NCI-H510A treated with DMSO at 0.1 percent for 48 hours (cell line): ENCODE results near the gene GRK5.

ENCODE experiments used
- DNase-seq: peaks from one replicate; lab custom pipeline; 2025; lab: John Stamatoyannopoulos, UW

GRK5 gene

DNA sequence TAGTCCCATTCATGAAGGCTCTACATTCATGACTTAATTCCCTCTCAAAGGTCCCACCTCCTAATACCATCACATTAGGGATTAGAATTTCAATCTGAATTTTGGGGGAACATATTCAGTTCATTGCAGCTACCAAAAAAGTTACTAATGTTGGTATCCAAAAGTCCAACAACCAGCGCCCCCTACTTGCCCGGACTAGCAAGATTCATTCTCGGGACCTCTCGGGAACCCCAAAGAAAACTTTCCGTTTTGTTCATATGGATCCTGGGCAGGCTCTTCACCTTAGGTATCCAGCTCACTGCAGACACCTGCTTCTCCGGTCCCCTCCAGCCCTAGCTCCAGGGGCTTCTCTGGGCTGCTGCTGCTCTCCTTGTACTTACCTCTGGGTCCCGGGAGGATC is 8.9 kb upstream of the GRK5 start:
- no peak for DNase-seq

DNA sequence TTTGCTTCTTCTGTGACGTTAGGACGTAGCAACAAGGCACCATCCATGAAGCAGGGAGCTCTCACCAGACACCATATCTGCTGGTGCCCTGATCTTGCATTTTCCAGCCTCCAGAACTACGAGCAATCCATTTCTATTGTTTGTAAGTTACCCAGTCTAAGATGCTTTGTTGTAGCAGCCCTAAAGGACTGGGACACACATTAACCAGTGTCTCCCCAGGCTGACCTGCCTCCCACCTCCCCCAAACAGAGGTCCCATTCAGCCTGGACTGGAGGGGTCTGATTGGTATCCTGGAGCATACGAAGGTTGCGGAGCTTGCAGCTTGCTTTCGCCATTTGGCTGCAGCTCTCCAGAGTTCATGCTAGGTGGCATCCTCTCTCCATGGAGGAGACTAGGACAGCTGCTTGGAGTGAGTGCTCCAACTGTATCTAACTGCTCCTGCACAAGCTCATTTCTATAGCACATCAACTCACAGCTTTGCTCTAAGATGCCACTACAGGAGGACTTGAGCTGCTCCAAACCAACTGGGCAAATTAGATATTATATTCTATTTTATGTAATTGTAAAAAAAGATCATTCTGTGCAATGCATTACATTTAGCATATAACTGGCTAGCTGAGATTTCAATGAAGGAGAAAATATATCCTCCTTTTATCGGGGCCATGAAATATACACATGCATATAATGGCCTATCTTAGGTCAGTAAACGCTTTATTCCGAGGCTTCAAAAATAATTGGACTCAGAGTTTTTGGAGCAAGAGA is 8.0 kb upstream of the GRK5 start:
- DNase-seq: peak; percentile 66

DNA sequence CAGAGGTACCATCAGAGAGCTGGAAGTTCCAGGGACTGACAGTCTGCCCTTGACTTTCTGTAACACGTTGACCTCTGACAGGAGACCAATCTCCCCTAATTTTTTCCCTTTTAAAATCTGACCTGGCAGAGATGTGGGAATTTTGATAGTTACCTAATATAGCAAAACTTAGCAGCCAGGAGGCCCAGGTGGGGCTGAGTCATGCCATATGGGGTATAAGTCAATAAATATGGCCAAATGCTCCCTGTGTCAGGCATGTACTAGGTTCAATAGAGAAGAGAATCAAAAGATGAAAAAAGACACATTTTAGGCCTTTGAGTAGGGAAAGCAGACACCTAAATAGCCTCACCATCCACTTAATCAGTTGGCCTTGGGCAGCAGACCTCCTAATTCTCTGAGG is 6.1 kb upstream of the GRK5 start:
- DNase-seq: no peak

- no peak for DNase-seq
Observed at GRCh38 chr10:119203006-119203405, 4.4 kb upstream of the GRK5 start.

DNA sequence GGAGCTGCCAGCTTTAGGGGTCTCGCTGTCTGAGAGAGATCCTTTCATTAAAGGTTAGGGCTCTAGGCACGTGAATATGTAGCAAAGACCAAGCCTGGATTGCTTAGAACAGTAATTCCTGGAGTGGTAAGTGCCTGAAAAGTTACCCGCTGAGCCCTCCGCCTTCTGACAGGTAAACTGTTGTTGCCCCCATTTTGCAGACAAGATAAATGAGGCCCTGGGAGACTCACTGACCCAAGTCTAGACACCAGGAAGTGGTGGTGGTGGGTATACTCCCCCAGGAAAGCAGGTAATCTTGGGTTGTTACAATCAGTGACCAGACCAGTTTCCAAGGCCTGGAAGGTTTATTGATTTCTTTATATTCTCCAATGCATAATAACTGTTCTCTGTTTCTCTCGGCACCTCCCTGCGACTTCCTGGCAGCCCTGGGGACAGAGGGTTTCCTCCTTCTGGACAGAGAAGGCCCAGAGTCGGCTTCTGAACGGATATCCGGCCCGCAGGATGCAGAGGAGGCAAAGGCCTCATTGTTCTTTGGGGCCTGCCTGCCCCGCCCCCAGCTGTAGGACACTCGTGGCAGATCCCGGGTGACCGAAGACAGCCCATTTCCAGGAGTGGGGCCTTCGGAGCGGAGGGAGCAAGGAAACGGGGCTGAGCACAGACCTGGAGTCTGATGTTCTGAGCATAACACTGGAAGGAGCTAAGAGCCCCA is 1.3 kb upstream of the GRK5 start:
- DNase-seq: no peak

GRCh38 chr10:119206603-119207365 is 587 bp upstream of the GRK5 start:
- DNase-seq: peak; percentile 52

- DNase-seq: peak; percentile 67
Observed at GRCh38 chr10:119207713-119208552, 562 bp downstream of the GRK5 start.

GRCh38 chr10:119208553-119208940 is 1.2 kb downstream of the GRK5 start:
- DNase-seq: no peak

DNA sequence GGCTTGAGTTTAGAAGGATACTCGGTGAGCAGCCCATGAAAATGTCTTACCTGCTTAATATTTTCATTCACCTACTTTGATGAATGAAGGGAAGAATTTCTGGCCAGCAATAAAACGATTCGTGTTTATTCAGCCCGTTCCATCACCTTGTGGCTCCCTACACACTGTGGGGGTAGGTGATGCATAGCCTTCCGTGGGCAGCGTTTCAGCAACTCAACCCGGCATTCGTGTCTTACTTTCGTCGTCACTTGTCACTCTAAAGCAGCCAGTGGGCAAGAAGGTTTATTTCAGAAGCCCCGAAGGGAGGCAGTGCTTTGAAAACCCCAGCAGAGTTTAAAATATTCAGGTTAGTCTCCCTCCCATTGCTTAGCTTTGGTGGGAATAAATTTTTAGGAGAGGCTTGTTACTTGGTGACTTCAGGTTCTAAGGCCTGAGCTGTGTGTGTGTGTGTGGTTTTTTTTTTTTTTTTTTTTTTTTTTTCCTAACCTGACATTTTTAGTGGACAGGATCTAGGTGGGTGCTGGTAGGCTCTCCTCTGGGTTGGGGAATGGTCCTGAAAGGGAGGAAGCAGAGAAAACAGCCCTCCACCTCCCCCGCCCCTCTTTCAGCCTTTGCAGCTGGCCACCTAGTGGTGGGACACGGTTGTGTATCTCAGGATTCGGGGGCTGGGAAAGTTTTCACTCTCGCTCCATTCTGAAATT is 1.8 kb downstream of the GRK5 start:
- DNase-seq: peak; percentile 80

GRCh38 chr10:119209736-119210355 is 2.5 kb downstream of the GRK5 start:
- DNase-seq: no peak

GRCh38 chr10:119210633-119211032 is 3.3 kb downstream of the GRK5 start:
- DNase-seq: no peak

GRCh38 chr10:119211176-119211575 is 3.8 kb downstream of the GRK5 start:
- no peak for DNase-seq

GRCh38 chr10:119211625-119212441 is 4.5 kb downstream of the GRK5 start:
- DNase-seq: no peak

GRCh38 chr10:119215371-119215770 is 8.0 kb downstream of the GRK5 start:
- no peak for DNase-seq

- no peak for DNase-seq
Observed at GRCh38 chr10:119216127-119216526, 8.8 kb downstream of the GRK5 start.

DNA sequence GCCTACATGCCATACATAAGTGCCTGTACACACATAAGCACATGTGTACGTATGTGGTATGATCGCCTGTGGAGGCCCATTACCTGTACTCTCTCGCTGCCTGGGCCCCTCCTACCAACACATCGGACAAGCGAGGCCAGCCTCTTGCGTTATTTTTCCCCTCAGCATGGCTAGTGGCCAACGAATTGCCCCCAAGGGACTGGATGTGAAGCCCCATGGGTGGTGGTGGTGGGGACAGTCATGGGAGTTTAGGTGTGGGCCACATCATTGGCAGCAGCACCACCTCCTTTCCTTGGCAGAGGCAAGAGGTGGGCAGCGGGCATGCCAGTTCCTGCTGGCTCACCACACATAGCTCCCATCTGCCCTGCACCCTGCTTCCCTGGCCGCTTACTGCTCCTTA is 10.0 kb downstream of the GRK5 start:
- DNase-seq: no peak

DNA sequence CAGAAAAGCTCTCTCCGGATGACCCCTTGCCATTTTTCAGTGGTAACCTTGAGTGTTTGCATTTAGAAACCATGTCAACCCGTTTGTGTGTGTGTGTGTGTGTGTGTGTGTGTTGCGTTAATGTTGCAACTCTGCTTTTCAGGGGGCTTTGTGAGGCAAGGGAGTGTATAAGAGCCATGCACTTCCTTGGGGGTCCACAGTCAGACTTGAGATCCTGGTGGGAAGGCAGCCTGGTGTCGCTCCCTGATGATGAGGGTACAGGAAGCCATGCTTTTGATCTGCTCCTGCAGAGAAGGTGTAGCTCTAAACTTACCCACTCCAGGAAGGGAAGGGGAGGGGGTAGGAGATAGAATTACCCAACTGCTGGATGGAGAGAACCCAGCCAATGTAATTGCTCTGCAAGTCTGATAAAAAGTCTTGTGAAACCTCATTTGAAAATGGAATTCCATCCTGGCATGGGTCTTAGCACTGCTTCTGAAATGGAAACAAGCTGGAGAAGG is 10.7 kb downstream of the GRK5 start:
- DNase-seq: peak; percentile 34

DNA sequence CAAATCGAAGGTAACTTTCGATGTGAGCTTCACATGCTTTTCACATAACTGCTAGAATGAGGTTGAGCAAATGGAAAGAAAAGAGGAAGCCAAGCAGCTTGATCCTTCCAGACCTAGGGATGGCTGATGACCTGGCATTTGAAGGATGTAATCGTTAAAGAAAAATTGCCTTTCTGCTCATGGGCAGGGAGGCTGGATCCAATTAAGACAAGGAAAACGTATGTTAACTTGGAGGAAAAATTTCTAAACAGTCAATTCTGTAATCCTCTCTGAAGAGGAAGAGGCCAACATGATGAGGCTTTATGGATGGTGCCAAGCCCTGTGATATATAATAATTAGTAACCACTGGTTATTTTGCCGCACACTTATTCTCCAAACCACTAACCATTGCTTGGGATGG is 12.5 kb downstream of the GRK5 start:
- no peak for DNase-seq

GRCh38 chr10:119221201-119221600 is 13.8 kb downstream of the GRK5 start:
- no peak for DNase-seq

DNA sequence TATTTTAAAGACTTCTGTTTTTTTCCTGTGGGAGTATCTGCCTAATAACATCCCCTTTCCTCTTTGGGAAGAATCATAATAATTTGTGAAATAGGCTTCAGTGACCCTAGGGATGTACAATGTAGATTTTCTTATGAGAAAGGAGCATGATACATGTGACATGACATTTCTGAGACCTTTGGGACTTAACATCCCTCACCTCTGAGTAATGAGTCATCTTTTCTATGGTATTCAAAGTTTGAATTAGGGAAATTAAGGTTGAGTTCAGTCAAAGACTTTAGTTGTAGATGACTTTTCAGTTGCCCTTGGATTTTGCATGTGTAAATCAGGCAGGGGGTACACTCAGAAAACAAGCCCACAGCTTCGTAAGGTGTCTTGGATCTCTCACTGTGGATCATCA is 14.3 kb downstream of the GRK5 start:
- no peak for DNase-seq
